NB4 (cell line): ENCODE results near the gene PLA2G4B.

ENCODE experiments used
- DNase-seq: peaks from one replicate; pipeline ENCODE4 v3.0.0; 2010; ENCODE audit warnings: low read depth
- H3K4me3 ChIP-seq: one replicate; pipeline ENCODE4 v1.5.1; 2011; ENCODE audit warnings: mild to moderate bottlenecking, low read depth, low read length, moderate library complexity
- CTCF ChIP-seq: IDR thresholded peaks from one replicate; pipeline ENCODE4 v1.5.1; 2012; ENCODE audit warnings: low read depth, low read length
- MAX ChIP-seq: IDR thresholded peaks from 2 replicates; pipeline ENCODE4 v1.6.1; 2011; ENCODE audit warnings: low read depth, low read length
- MYC ChIP-seq: IDR thresholded peaks from 2 replicates; pipeline ENCODE4 v1.6.1; 2011; ENCODE audit warnings: low read depth, low read length
- POLR2A ChIP-seq: IDR thresholded peaks from 2 replicates; pipeline ENCODE4 v1.6.1; 2011; ENCODE audit warnings: mild to moderate bottlenecking; ENCODE audit not compliant: insufficient read length; ENCODE audit errors: extremely low read depth

Gene PLA2G4B

GRCh38 chr15:41840673-41841072, 2.0 kb downstream of the PLA2G4B start:
- TF ChIP-seq CTCF (no peak), MYC (no peak), MAX (no peak), POLR2A (no peak)
- DNase-seq: no peak

GRCh38 chr15:41841131-41841530, 2.5 kb downstream of the PLA2G4B start:
- no peak overlapping the region for H3K4me3 ChIP-seq
- no peak for DNase-seq
- TF ChIP-seq CTCF (no peak), MAX (no peak), MYC (no peak), POLR2A (no peak)

More at GRCh38 chr15:41840673-41841072, 2.0 kb downstream of the PLA2G4B start:
- H3K4me3 ChIP-seq: no peak overlapping the region

GRCh38 chr15:41842229-41842628, 3.6 kb downstream of the PLA2G4B start:
- no peak overlapping the region for H3K4me3 ChIP-seq
- TF ChIP-seq MYC (no peak), POLR2A (no peak), CTCF (no peak), MAX (no peak)
- no peak for DNase-seq

GRCh38 chr15:41843571-41843970, 4.9 kb downstream of the PLA2G4B start:
- DNase-seq: no peak
- TF ChIP-seq MYC: no peak
- no peak for TF ChIP-seq POLR2A
- no peak for TF ChIP-seq MAX
- TF ChIP-seq CTCF: no peak

GRCh38 chr15:41844814-41845213, 6.2 kb downstream of the PLA2G4B start:
- no peak overlapping the region for H3K4me3 ChIP-seq
- no peak for TF ChIP-seq CTCF
- no peak for TF ChIP-seq MAX
- TF ChIP-seq POLR2A: no peak
- no peak for TF ChIP-seq MYC

More at GRCh38 chr15:41843571-41843970, 4.9 kb downstream of the PLA2G4B start:
- H3K4me3 ChIP-seq: no peak overlapping the region

GRCh38 chr15:41847206-41847605, 8.6 kb downstream of the PLA2G4B start:
- H3K4me3 ChIP-seq: no peak overlapping the region
- DNase-seq: no peak
- TF ChIP-seq MAX (no peak), POLR2A (no peak), MYC (no peak), CTCF (no peak)

More at GRCh38 chr15:41844814-41845213, 6.2 kb downstream of the PLA2G4B start:
- DNase-seq: no peak
